Germinal center (tissue), 1 donor: ENCODE data around the gene TRIM7.
"Not testable (repeated sequence)": the region's sequence is repeated elsewhere in the genome, so short reads cannot be mapped to it uniquely, and the experiment has no call there.

Source experiments
- DNase-seq: peaks from one replicate; pipeline ENCODE4 v3.0.0; 2012; ENCODE audit warnings: mixed read lengths, low spot score

The TRIM7 gene

GRCh38 chr5:181151146-181151545 is 53.9 kb downstream of the TRIM7 start:
- no peak for DNase-seq

- DNase-seq, result no peak
These were observed 54.9 kb downstream of the TRIM7 start for GRCh38 chr5:181149806-181150733.

DNA sequence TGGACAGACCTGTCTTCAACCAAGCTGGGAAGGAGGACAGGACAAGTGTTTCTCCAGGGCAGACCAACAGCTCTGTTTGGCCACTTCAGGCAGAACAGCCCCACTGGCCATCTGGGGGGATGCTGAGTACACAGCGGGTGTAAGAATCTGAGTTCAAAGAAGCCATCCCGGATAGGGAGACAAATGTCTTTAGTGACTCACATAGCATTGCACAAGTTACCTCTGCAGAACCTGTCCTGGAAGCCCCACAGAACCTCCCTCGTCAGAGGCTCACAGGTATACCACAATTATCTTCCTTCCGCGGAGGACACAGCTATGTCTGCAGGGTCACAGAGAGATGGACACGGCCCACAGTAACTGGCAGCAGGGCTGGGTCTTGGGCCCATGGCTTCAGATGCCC is 55.6 kb downstream of the TRIM7 start:
- no peak for DNase-seq

DNA sequence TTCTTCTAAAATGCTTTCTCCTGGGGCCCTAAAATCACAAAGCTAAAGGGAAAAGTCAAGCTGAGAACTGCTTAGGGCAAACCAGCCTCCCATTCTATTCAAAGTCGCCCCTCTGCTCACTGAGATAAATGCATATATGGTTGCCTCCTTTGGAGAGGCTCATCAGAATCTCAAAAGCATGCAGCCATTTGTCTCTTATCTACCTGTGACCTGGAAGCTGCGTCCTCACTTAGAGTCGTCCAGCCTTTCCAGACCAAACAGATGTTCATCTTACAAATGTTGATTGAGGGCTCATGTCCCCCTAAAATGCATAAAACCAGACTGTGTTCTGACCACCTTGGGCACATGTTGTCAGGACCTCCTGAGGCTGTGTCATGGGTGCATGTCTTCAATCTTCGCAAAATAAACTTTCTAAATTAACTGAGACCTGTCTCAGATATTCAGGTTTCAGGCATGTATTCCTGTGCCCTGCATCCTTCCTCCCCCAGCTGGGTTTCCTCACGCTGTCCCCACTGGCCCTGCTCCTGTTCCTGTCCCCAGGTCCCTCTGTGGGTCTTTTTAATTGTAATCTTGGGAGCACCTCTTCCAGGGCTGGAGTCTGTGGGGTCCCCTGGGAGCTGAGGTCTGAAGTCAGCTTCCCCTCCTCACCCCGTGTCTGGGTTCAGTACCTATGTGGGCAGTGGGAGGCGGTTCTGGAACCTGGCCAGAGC is 57.9 kb downstream of the TRIM7 start, which contains the start of gene OR2V2:
TSS of gene OR2V2 (plus strand) at position 660 of the 710 bp plus-strand sequence. CDS start 7,357 bp downstream, outside the sequence.
- not testable (repeated sequence) for DNase-seq

DNA sequence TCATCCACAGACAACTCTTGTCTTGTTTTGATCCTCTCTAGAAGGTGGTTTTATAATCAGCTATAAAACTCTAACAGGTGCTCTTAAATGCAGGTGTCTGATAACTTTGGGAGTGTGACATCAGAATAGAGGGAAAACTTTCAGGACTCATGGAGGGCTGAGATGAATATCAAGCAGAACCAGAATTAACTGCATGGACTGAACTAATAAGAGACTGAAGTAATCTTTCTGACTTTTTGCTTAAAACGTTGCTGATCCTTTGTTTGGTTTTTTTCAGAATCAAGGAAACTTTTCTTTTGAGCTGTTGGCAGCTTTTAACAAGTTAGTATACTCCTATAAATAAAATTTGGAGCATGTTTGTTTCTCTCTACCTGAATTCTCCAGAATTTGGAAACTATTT is 59.9 kb downstream of the TRIM7 start:
- no peak for DNase-seq
